Ovary (tissue), 3 donors: ENCODE results near the gene VMP1.
"Not testable (repeated sequence)": the region's sequence is repeated elsewhere in the genome, so short reads cannot be mapped to it uniquely, and the experiment has no call there.

Experiments
- EP300 ChIP-seq: sonication (generic); formaldehyde crosslinking; IDR thresholded peaks from one replicate; pipeline ENCODE4 v1.6.1; 2017; ENCODE audit warnings: antibody characterized with exemption
- POLR2A ChIP-seq: fragments of 450-650 bp; IDR thresholded peaks from one replicate; pipeline ENCODE4 v1.6.1; 2017; ENCODE audit warnings: antibody characterized with exemption, mild to moderate bottlenecking, moderate library complexity
- TF ChIP-seq, protein P1 (sequence below), 3 donors: fragments of 450-650 bp in 2 of 3; fragments of 200-600 bp in 1 of 3; IDR thresholded peaks; one replicate each; pipeline versions ENCODE4 v1.5.1 to v1.8.0; 2016 to 2022; ENCODE audit warnings: antibody characterized with exemption in 3 of 3, mild to moderate bottlenecking in 1 of 3
- donor health status: DM: no; HTN: no; CAD: no.

DNA sequence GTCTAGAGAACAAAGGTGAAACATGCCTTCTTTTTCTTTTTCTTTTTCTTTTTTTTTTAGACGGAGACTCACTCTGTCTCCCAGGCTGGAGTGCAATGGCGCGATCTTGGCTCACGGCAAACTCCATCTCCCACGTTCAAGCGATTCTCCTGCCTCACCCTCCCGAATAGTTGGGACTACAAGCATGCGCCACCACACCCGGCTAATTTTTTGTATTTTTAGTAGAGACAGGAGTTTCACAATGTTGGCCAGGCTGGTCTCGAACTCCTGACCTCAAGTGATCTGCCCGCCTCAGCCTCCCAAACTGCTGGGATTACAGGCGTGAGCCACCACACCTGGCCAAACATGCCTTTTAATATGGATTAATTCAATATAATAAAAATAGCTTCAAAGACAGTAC lies 47.6 kb downstream of the VMP1 start:
- TF ChIP-seq, protein P1, sequence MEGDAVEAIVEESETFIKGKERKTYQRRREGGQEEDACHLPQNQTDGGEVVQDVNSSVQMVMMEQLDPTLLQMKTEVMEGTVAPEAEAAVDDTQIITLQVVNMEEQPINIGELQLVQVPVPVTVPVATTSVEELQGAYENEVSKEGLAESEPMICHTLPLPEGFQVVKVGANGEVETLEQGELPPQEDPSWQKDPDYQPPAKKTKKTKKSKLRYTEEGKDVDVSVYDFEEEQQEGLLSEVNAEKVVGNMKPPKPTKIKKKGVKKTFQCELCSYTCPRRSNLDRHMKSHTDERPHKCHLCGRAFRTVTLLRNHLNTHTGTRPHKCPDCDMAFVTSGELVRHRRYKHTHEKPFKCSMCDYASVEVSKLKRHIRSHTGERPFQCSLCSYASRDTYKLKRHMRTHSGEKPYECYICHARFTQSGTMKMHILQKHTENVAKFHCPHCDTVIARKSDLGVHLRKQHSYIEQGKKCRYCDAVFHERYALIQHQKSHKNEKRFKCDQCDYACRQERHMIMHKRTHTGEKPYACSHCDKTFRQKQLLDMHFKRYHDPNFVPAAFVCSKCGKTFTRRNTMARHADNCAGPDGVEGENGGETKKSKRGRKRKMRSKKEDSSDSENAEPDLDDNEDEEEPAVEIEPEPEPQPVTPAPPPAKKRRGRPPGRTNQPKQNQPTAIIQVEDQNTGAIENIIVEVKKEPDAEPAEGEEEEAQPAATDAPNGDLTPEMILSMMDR (IDR thresholded peaks at IDR 0.05): not testable (repeated sequence)
- TF ChIP-seq EP300, POLR2A: not testable (repeated sequence)
